Neural progenitor cell (in vitro differentiated cells): Measurements from ENCODE around the gene ARAP2.

ENCODE experiments used
- EZH2 ChIP-seq: fragments of 200-600 bp; sonication (generic); IDR thresholded peaks from 2 replicates; pipeline ENCODE4 v1.6.1; 2017; ENCODE audit warnings: antibody characterized with exemption, mild to moderate bottlenecking, moderate library complexity
- TF ChIP-seq, protein P1 (sequence below): fragments of 200-600 bp; sonication (generic); IDR thresholded peaks from 2 replicates; pipeline ENCODE4 v1.5.1; 2017; ENCODE audit warnings: antibody characterized with exemption, mild to moderate bottlenecking

DNA sequence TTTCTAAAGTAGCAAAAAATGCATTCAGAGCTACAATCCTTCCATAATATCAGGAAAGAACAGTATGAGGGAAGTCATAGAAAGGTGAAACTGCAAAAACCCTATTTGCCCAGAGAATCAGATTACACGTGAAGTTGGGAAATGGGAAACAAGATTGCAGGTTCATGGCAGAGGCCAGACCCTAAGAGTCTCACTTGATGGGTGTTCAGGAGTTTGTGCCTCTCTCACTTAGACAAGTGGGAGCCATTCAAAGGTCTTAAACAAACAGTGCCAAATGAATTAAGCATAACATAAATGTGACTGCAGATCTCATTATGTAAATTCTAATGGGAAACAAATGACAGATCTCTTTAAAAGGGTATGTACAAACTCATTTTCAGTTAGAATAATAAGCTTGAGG, 91.6 kb downstream of the ARAP2 start:
- TF ChIP-seq, protein P1, sequence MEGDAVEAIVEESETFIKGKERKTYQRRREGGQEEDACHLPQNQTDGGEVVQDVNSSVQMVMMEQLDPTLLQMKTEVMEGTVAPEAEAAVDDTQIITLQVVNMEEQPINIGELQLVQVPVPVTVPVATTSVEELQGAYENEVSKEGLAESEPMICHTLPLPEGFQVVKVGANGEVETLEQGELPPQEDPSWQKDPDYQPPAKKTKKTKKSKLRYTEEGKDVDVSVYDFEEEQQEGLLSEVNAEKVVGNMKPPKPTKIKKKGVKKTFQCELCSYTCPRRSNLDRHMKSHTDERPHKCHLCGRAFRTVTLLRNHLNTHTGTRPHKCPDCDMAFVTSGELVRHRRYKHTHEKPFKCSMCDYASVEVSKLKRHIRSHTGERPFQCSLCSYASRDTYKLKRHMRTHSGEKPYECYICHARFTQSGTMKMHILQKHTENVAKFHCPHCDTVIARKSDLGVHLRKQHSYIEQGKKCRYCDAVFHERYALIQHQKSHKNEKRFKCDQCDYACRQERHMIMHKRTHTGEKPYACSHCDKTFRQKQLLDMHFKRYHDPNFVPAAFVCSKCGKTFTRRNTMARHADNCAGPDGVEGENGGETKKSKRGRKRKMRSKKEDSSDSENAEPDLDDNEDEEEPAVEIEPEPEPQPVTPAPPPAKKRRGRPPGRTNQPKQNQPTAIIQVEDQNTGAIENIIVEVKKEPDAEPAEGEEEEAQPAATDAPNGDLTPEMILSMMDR: no peak
- TF ChIP-seq EZH2: no peak
